H1 (cell line): ENCODE data around the gene PLA2G4A. TPM values are rescaled to one million over a fixed set of nuclear protein-coding genes. Genes with fewer than 3 reads are reported as not detected.

Experiments used
- CTCF ChIA-PET: fragments of 300-600 bp; sonication (Branson Sonifier 250); formaldehyde crosslinking; loops from one replicate; lab custom pipeline; 2021; ENCODE audit not compliant: partially characterized antibody; lab: Charles Lee
- POLR2A ChIA-PET: fragments of 300-600 bp; sonication (Branson Sonifier 250); formaldehyde crosslinking; loops from one replicate; lab custom pipeline; 2021; ENCODE audit warnings: inconsistent platforms; ENCODE audit not compliant: partially characterized antibody; lab: Charles Lee
- DNase-seq, 2 experiments: peaks; one replicate each; pipeline versions ENCODE4 v3.0.0 to v3.0.0-alpha.2; 2010 to 2022; ENCODE audit warnings: low spot score in 2 of 2, low read depth in 1 of 2, mixed read lengths in 1 of 2
- FAIRE-seq: peaks from 2 replicates; lab custom pipeline; 2011; peaks lifted over from hg19 to GRCh38; lab: Jason Lieb, UNC
- H2AFZ ChIP-seq: 2 replicates; pipeline ENCODE4 v1.8.1; 2012; ENCODE audit warnings: low read length, inconsistent platforms
- H2AK5ac ChIP-seq: 2 replicates; pipeline ENCODE4 v1.6.1; 2013; ENCODE audit warnings: low read depth, low read length
- H2BK120ac ChIP-seq: replicated peaks from 2 replicates; pipeline ENCODE3; 2013; ENCODE audit warnings: low read depth, low read length, inconsistent platforms
- H2BK12ac ChIP-seq: 2 replicates; pipeline ENCODE4 v1.6.1; 2013; ENCODE audit warnings: low read depth, low read length
- H2BK15ac ChIP-seq: 2 replicates; pipeline ENCODE4 v1.6.1; 2013; ENCODE audit warnings: low read length
- H2BK20ac ChIP-seq: 2 replicates; pipeline ENCODE4 v1.6.1; 2013; ENCODE audit warnings: low read length
- H2BK5ac ChIP-seq: 2 replicates; pipeline ENCODE4 v1.6.1; 2013; ENCODE audit warnings: low read depth, low read length
- H3K14ac ChIP-seq: 2 replicates; pipeline ENCODE4 v1.6.1; 2013; ENCODE audit warnings: inconsistent platforms; ENCODE audit not compliant: insufficient read length
- H3K18ac ChIP-seq: 2 replicates; pipeline ENCODE4 v1.6.1; 2013; ENCODE audit warnings: low read length; ENCODE audit errors: extremely low read depth
- H3K23ac ChIP-seq: 2 replicates; pipeline ENCODE4 v1.6.1; 2013; ENCODE audit warnings: inconsistent platforms; ENCODE audit not compliant: insufficient read length
- H3K23me2 ChIP-seq: 2 replicates; pipeline ENCODE4 v1.6.1; 2013; ENCODE audit warnings: low read depth, low read length
- H3K27ac ChIP-seq: 2 replicates; pipeline ENCODE4 v1.6.1; 2011; ENCODE audit warnings: low read depth, low read length, inconsistent platforms
- H3K27me3 ChIP-seq, 4 experiments: replicated peaks in 1 of 4; 1 replicate in 1 of 4; 2 replicates in 3 of 4; pipeline versions ENCODE4 v1.6.1 to v1.8.1; 2011 to 2013; ENCODE audit warnings: low read length in 3 of 4, mild to moderate bottlenecking in 3 of 4, inconsistent platforms in 2 of 4, mixed read lengths in 2 of 4, moderate library complexity in 1 of 4; ENCODE audit not compliant: control insufficient read depth in 3 of 4, insufficient read depth in 3 of 4; ENCODE audit errors: extremely low read depth in 1 of 4
- H3K36me3 ChIP-seq, 4 experiments: 2 replicates each; pipeline versions ENCODE4 v1.6.1 to v1.8.1; 2011 to 2013; ENCODE audit warnings: mild to moderate bottlenecking in 4 of 4, low read length in 3 of 4, moderate library complexity in 2 of 4, control low read depth in 1 of 4, inconsistent platforms in 1 of 4; ENCODE audit not compliant: insufficient read depth in 4 of 4, control insufficient read depth in 2 of 4
- H3K4ac ChIP-seq: replicated peaks from 2 replicates; pipeline ENCODE3; 2013; ENCODE audit warnings: low read length, low read depth, mixed read lengths, inconsistent platforms; ENCODE audit not compliant: insufficient read length
- H3K4me1 ChIP-seq, 4 experiments: replicated peaks in 1 of 4; 1 replicate in 1 of 4; 2 replicates in 3 of 4; pipeline versions ENCODE4 v1.6.1 to v1.8.1; 2011 to 2013; ENCODE audit warnings: low read length in 3 of 4, inconsistent platforms in 2 of 4, mixed read lengths in 1 of 4; ENCODE audit not compliant: insufficient read depth in 4 of 4, control insufficient read depth in 3 of 4
- H3K4me2 ChIP-seq, 2 experiments: 2 replicates each; pipeline versions ENCODE4 v1.6.1 to v1.8.1; 2011 to 2013; ENCODE audit warnings: low read depth in 2 of 2, low read length in 2 of 2, control low read depth in 1 of 2, inconsistent platforms in 1 of 2, mild to moderate bottlenecking in 1 of 2; ENCODE audit not compliant: insufficient read depth in 1 of 2
- H3K4me3 ChIP-seq, 4 experiments: fragments of 200-600, 300-600 bp in 1 of 4; sonication (generic), shearing (Covaris generic), sonication (Bioruptor Twin) in 1 of 4; 2 replicates each; pipeline versions ENCODE4 v1.5.1 to v1.8.1; 2011 to 2016; ENCODE audit warnings: low read length in 4 of 4, low read depth in 3 of 4, control low read depth in 2 of 4, inconsistent platforms in 2 of 4, mild to moderate bottlenecking in 2 of 4, mixed read lengths in 1 of 4, moderate library complexity in 1 of 4; ENCODE audit not compliant: insufficient read depth in 2 of 4; ENCODE audit errors: extremely low read depth in 1 of 4
- H3K56ac ChIP-seq: replicated peaks from 2 replicates; pipeline ENCODE3; 2013; ENCODE audit warnings: low read depth, mild to moderate bottlenecking, mixed read lengths, low read length, inconsistent platforms; ENCODE audit not compliant: insufficient read length
- H3K79me1 ChIP-seq: 2 replicates; pipeline ENCODE4 v1.6.1; 2013; ENCODE audit warnings: low read depth, low read length, control low read depth
- H3K79me2 ChIP-seq, 2 experiments: 2 replicates each; pipeline versions ENCODE4 v1.6.1 to v1.8.1; 2012 to 2013; ENCODE audit warnings: low read length in 2 of 2, mild to moderate bottlenecking in 2 of 2, inconsistent platforms in 1 of 2; ENCODE audit not compliant: insufficient read depth in 2 of 2, control insufficient read depth in 1 of 2
- H3K9ac ChIP-seq, 4 experiments: replicated peaks in 1 of 4; 1 replicate in 1 of 4; 2 replicates in 3 of 4; pipeline versions ENCODE4 v1.6.1 to v1.8.1; 2011 to 2013; ENCODE audit warnings: low read depth in 3 of 4, low read length in 3 of 4, control low read depth in 2 of 4, mild to moderate bottlenecking in 2 of 4, moderate library complexity in 2 of 4, inconsistent platforms in 1 of 4; ENCODE audit errors: extremely low read depth in 1 of 4
- H3K9me3 ChIP-seq, 2 experiments: 2 replicates each; pipeline versions ENCODE4 v1.6.1 to v1.8.1; 2012 to 2013; ENCODE audit warnings: mild to moderate bottlenecking in 2 of 2, moderate library complexity in 2 of 2, control low read depth in 1 of 2, inconsistent platforms in 1 of 2, low read depth in 1 of 2, low read length in 1 of 2, mixed read lengths in 1 of 2; ENCODE audit not compliant: insufficient read depth in 2 of 2
- H4K20me1 ChIP-seq, 2 experiments: replicated peaks in 1 of 2; 2 replicates each; pipeline versions ENCODE3 to v1.8.1; 2011 to 2013; ENCODE audit warnings: inconsistent platforms in 2 of 2, low read length in 2 of 2, mild to moderate bottlenecking in 1 of 2; ENCODE audit not compliant: insufficient read depth in 2 of 2, control insufficient read depth in 1 of 2
- H4K5ac ChIP-seq: 2 replicates; pipeline ENCODE4 v1.6.1; 2013; ENCODE audit warnings: low read length, low read depth, mixed read lengths, inconsistent platforms; ENCODE audit not compliant: insufficient read length
- H4K8ac ChIP-seq: 2 replicates; pipeline ENCODE4 v1.8.0; 2013; ENCODE audit warnings: mild to moderate bottlenecking, moderate library complexity, low read length, inconsistent platforms; ENCODE audit not compliant: insufficient read depth; ENCODE audit errors: extremely low read depth
- H4K91ac ChIP-seq: replicated peaks from 2 replicates; pipeline ENCODE3; 2013; ENCODE audit warnings: low read length, mixed read lengths, inconsistent platforms; ENCODE audit not compliant: insufficient read length
- BCL11A ChIP-seq, 2 experiments: IDR thresholded peaks; one replicate each; pipeline ENCODE4 v1.6.1; 2011; ENCODE audit warnings: low read depth in 2 of 2, low read length in 2 of 2, mild to moderate bottlenecking in 2 of 2
- BRCA1 ChIP-seq: IDR thresholded peaks from 2 replicates; pipeline ENCODE4 v1.6.1; 2012; ENCODE audit warnings: low read depth, low read length, improper control_type of control experiment
- CBX5 ChIP-seq: fragments of 300-800, 300-1000 bp; sonication (generic); IDR thresholded peaks from 2 replicates; pipeline ENCODE4 v1.7.1; 2016; ENCODE audit warnings: antibody characterized with exemption, low read length, low read depth
- CBX8 ChIP-seq: fragments of 300-800, 300-1000 bp; sonication (generic); IDR thresholded peaks from 2 replicates; pipeline ENCODE4 v1.7.1; 2016; ENCODE audit warnings: low read depth, low read length, borderline replicate concordance
- CTBP2 ChIP-seq: IDR thresholded peaks from 2 replicates; pipeline ENCODE4 v1.7.0; 2011; ENCODE audit warnings: borderline replicate concordance, mild to moderate bottlenecking, moderate library complexity, mixed read lengths, low read length; ENCODE audit not compliant: insufficient read depth, insufficient read length
- GTF2F1 ChIP-seq: IDR thresholded peaks from 2 replicates; pipeline ENCODE4 v1.6.1; 2012; ENCODE audit warnings: low read depth, low read length, improper control_type of control experiment, borderline replicate concordance
- HDAC6 ChIP-seq: IDR thresholded peaks from one replicate; pipeline ENCODE4 v1.7.1; 2012; ENCODE audit warnings: low read depth, mild to moderate bottlenecking, inconsistent platforms, low read length, moderate library complexity
- JUND ChIP-seq: IDR thresholded peaks from 2 replicates; pipeline ENCODE4 v1.6.1; 2011; ENCODE audit warnings: mild to moderate bottlenecking, improper control_type of control experiment, low read length
- WGBS, 2 experiments: shearing (Covaris generic) in 1 of 2; methylation state at CpG; one replicate each; pipeline versions ENCODE4 v1.1.6 to v1.1.7; 2013 to 2015; ENCODE audit warnings: low lambda C conversion rate in 2 of 2, mixed read lengths in 2 of 2, inconsistent platforms in 1 of 2, low coverage in 1 of 2, missing lambda C conversion rate in 1 of 2; ENCODE audit not compliant: insufficient replicate concordance in 2 of 2, insufficient coverage in 1 of 2, insufficient read length in 1 of 2; ENCODE audit errors: extremely low coverage in 1 of 2, missing lambda C conversion rate in 1 of 2; 5-methylcytosine and 5-hydroxymethylcytosine counted together
- polyA plus RNA-seq, 7 experiments: library from polyadenylated mRNA; depleted of rRNA in 3 of 7; stranded (reverse) in 5 of 7; unstranded in 2 of 7; fragments of >200 nt in 5 of 7; fragments of 200-250 nt in 2 of 7; gene quantifications; 1 replicate in 5 of 7; 2 replicates in 1 of 7; 4 replicates in 1 of 7; pipeline versions ENCODE4 v1.2.1 to v1.2.3, GENCODE V29; 2011 to 2013; ENCODE audit warnings: missing spikeins in 2 of 7, mixed read lengths in 2 of 7
- total RNA-seq: library from RNA; stranded (reverse); fragmentation: NEBNext Ultra II Directional; extraction: Animal tissue kit (Norgen Biotek cat#: 25700); gene quantifications from 2 replicates; pipeline ENCODE4 v1.2.1, GENCODE V29; 2021

The PLA2G4A gene
- total and polyA plus RNA-seq, 2 of the 8 experiments (the other 6 are each of a cell fraction or from before 2014, with no cell fraction given), result 0.63 to 1.4 TPM

GRCh38 chr1:186782791-186783190 lies 46.0 kb upstream of the PLA2G4A start:
- WGBS, 2 experiments, result 94% methylated on average over 4 of the region's 4 CpGs; no CpG with 5 or more reads in 1 of the 2 experiments
- H3K4me2 ChIP-seq, result no peak overlapping the region
- no peak overlapping the region for H3K18ac ChIP-seq
- ChIA-PET POLR2A (no interaction called here), CTCF (interaction anchor here (0.6 to 1.4 kb wide), 3 partner anchors 17 to 177 kb away, joined by 3 to 4 read pairs (median 3); no protein-coding TSS in a partner anchor)
- no peak overlapping the region for H2BK5ac ChIP-seq
- H2BK15ac ChIP-seq, result no peak overlapping the region
- no peaks in the 10 kb centered on the region for H3K23me2 ChIP-seq
- no peak overlapping the region for H3K9ac ChIP-seq
- H3K4me1 ChIP-seq, result no peaks in the 10 kb centered on the region
- FAIRE-seq (no peak), DNase-seq (no peak)
- no peak overlapping the region for H4K91ac ChIP-seq
- no peaks in the 10 kb centered on the region for H3K79me2 ChIP-seq
- H3K27me3 ChIP-seq, result no peaks in the 10 kb centered on the region
- no peak overlapping the region for H4K5ac ChIP-seq
- H4K20me1 ChIP-seq, result no peaks in the 10 kb centered on the region
- H2AK5ac ChIP-seq, result no peak overlapping the region
- no peak overlapping the region for H2BK20ac ChIP-seq
- H2BK12ac ChIP-seq, result no peak overlapping the region
- no peaks in the 10 kb centered on the region for H3K79me1 ChIP-seq
- no peak overlapping the region for H3K4me3 ChIP-seq
- no peak overlapping the region for H3K56ac ChIP-seq
- no peaks in the 10 kb centered on the region for H3K9me3 ChIP-seq
- no peak overlapping the region for H3K14ac ChIP-seq
- peak overlapping the region; percentile 62; the same call in 1 of the 2 replicates for H2AFZ ChIP-seq
- H4K8ac ChIP-seq, result no peak overlapping the region
- H2BK120ac ChIP-seq, result no peak overlapping the region
- no peaks in the 10 kb centered on the region for H3K36me3 ChIP-seq
- H3K27ac ChIP-seq, result no peak overlapping the region
- no peak overlapping the region for H3K4ac ChIP-seq
- no peak overlapping the region for H3K23ac ChIP-seq
- TF ChIP-seq CBX8, result no peak
- no peak for TF ChIP-seq GTF2F1
- no peak for TF ChIP-seq BCL11A (IDR thresholded peaks at IDR 0.05; ENCODE audit: low read depth in 2 of 2, low read length in 2 of 2)
- TF ChIP-seq CTBP2, result no peak
- TF ChIP-seq HDAC6, result no peak
- no peak for TF ChIP-seq CBX5
- TF ChIP-seq JUND, result no peak
- TF ChIP-seq BRCA1, result no peak
